ENCODE measurements around the gene FBXW11. TPM values are rescaled to one million over a fixed set of nuclear protein-coding genes. Genes with fewer than 3 reads are reported as not detected.
"Not testable (repeated sequence)": the region's sequence is repeated elsewhere in the genome, so short reads cannot be mapped to it uniquely, and the experiment has no call there.

FBXW11 gene
- total RNA-seq, 1 experiment from 2014 or later, result 85.3 TPM

GRCh38 chr5:171888051-171888481 lies 118.4 kb downstream of the FBXW11 start:
- H3K27ac Mint-ChIP-seq, result no peak overlapping the region; a peak in 2 of 7 replicates
- H3K4me1 ChIP-seq (ENCODE audit: insufficient read depth, low read length), result no peaks in the 10 kb centered on the region

GRCh38 chr5:171886037-171886436 lies 120.4 kb downstream of the FBXW11 start:
- not testable (repeated sequence) for H3K4me1 ChIP-seq (ENCODE audit: insufficient read depth, low read length); DNase-seq

More at GRCh38 chr5:171888051-171888481, 118.4 kb downstream of the FBXW11 start:
- Histone ChIP-seq H3K27ac (ENCODE audit: insufficient read length, low read depth, low read length) (no peak overlapping the region), H4K5ac (ENCODE audit: insufficient read length, low read depth, low read length) (no peak overlapping the region), H3K9me3 (ENCODE audit: control insufficient read depth, low read depth, low read length) (no peaks in the 10 kb centered on the region), H3K14ac (ENCODE audit: insufficient read depth, low read length) (no peak overlapping the region), H2BK15ac (ENCODE audit: low read depth, low read length) (no peak overlapping the region), H2BK12ac (ENCODE audit: insufficient read length, low read depth, low read length) (no peak overlapping the region), H2BK5ac (ENCODE audit: insufficient read length, low read length) (no peak overlapping the region), H2BK120ac (ENCODE audit: low read depth, low read length, poor library complexity, severe bottlenecking) (no peak overlapping the region), H3T11ph (ENCODE audit: low read length) (no peak overlapping the region), H3K23me2 (ENCODE audit: insufficient read length, low read depth, low read length, poor library complexity, severe bottlenecking) (no peaks in the 10 kb centered on the region), H3K18ac (ENCODE audit: insufficient read length, low read depth, low read length) (no peak overlapping the region), H4K91ac (ENCODE audit: insufficient read length, low read depth, low read length) (no peak overlapping the region), H2AK5ac (ENCODE audit: insufficient read length, low read length) (no peak overlapping the region), H2BK20ac (ENCODE audit: low read depth, low read length, poor library complexity, severe bottlenecking) (no peak overlapping the region), H3K79me2 (ENCODE audit: insufficient read depth, low read length) (no peaks in the 10 kb centered on the region), H3K27me3 (ENCODE audit: insufficient read depth, low read length) (no peaks in the 10 kb centered on the region), H3K23ac (ENCODE audit: insufficient read length, low read depth, low read length) (no peak overlapping the region), H2AFZ (ENCODE audit: low read length) (no peak overlapping the region), H3K79me1 (ENCODE audit: insufficient read depth, low read depth, low read length, poor library complexity, severe bottlenecking) (peaks cover 3% of the 10 kb centered on the region), H3K4ac (ENCODE audit: low read depth, low read length) (no peak overlapping the region), H4K20me1 (ENCODE audit: control insufficient read depth, insufficient read depth, insufficient read length) (no peaks in the 10 kb centered on the region), H3K9ac (ENCODE audit: extremely low read depth, insufficient read length, low read length) (no peak overlapping the region), H3K56ac (ENCODE audit: insufficient read length, low read depth, low read length) (no peak overlapping the region), H3K4me2 (ENCODE audit: insufficient read depth, insufficient read length, low read length) (no peak overlapping the region), H4K8ac (replicated peaks; ENCODE audit: insufficient read length, low read depth, low read length) (no peak overlapping the region)
- Mint-ChIP-seq H3K9me3 (no peaks in the 10 kb centered on the region), H3K4me3 (no peak overlapping the region), H3K36me3 (ENCODE audit: insufficient read depth in 1 of 3, low read depth in 3 of 3) (peaks cover 14 to 68% (median 60%) of the 10 kb centered on the region in 3 experiments; a peak in 6 of 7 replicates), H3K27me3 (ENCODE audit: low read depth) (no peaks in the 10 kb centered on the region), H3K4me1 (no peaks in the 10 kb centered on the region)
- TF ChIP-seq CTCF (conservative IDR thresholded peaks at IDR 0.05), result no peak
- DNase-seq, result no peak
- no CpG with 5 or more reads among the region's 3 CpGs for WGBS (ENCODE audit: extremely low coverage, insufficient read length, low lambda C conversion rate)

More at GRCh38 chr5:171886037-171886436, 120.4 kb downstream of the FBXW11 start:
- not testable (repeated sequence) for H2BK120ac ChIP-seq (ENCODE audit: low read depth, low read length, poor library complexity, severe bottlenecking); H3K18ac ChIP-seq (ENCODE audit: insufficient read length, low read depth, low read length); H2BK12ac ChIP-seq (ENCODE audit: insufficient read length, low read depth, low read length); H3K79me1 ChIP-seq (ENCODE audit: insufficient read depth, low read depth, low read length, poor library complexity, severe bottlenecking); H2BK20ac ChIP-seq (ENCODE audit: low read depth, low read length, poor library complexity, severe bottlenecking); H2AK5ac ChIP-seq (ENCODE audit: insufficient read length, low read length); H3T11ph ChIP-seq (ENCODE audit: low read length); H3K4me2 ChIP-seq (ENCODE audit: insufficient read depth, insufficient read length, low read length); H3K4ac ChIP-seq (ENCODE audit: low read depth, low read length); H3K27ac Mint-ChIP-seq; H3K27ac ChIP-seq (ENCODE audit: insufficient read length, low read depth, low read length); H3K4me1 Mint-ChIP-seq; H3K27me3 Mint-ChIP-seq (ENCODE audit: low read depth); H3K23ac ChIP-seq (ENCODE audit: insufficient read length, low read depth, low read length); H3K27me3 ChIP-seq (ENCODE audit: insufficient read depth, low read length); H3K56ac ChIP-seq (ENCODE audit: insufficient read length, low read depth, low read length); H3K9me3 Mint-ChIP-seq; H3K9ac ChIP-seq (ENCODE audit: extremely low read depth, insufficient read length, low read length); H2BK5ac ChIP-seq (ENCODE audit: insufficient read length, low read length); H2AFZ ChIP-seq (ENCODE audit: low read length); H3K14ac ChIP-seq (ENCODE audit: insufficient read depth, low read length); H3K9me3 ChIP-seq (ENCODE audit: control insufficient read depth, low read depth, low read length); H3K4me3 Mint-ChIP-seq; H4K20me1 ChIP-seq (ENCODE audit: control insufficient read depth, insufficient read depth, insufficient read length); H4K5ac ChIP-seq (ENCODE audit: insufficient read length, low read depth, low read length); H3K23me2 ChIP-seq (ENCODE audit: insufficient read length, low read depth, low read length, poor library complexity, severe bottlenecking); H4K91ac ChIP-seq (ENCODE audit: insufficient read length, low read depth, low read length); H4K8ac ChIP-seq (replicated peaks; ENCODE audit: insufficient read length, low read depth, low read length); H3K79me2 ChIP-seq (ENCODE audit: insufficient read depth, low read length); H2BK15ac ChIP-seq (ENCODE audit: low read depth, low read length)
- peaks cover 14 to 63% (median 56%) of the 10 kb centered on the region in 3 experiments; a peak in 6 of 7 replicates for H3K36me3 Mint-ChIP-seq (ENCODE audit: insufficient read depth in 1 of 3, low read depth in 3 of 3)
- WGBS (ENCODE audit: extremely low coverage, insufficient read length, low lambda C conversion rate), result no CpG with 5 or more reads among the region's 2 CpGs
